NCI-H748 (cell line): ENCODE results near the gene FAM120C.

ENCODE experiments used
- DNase-seq: peaks from one replicate; lab custom pipeline; 2025; ENCODE audit not compliant: unreplicated experiment; lab: John Stamatoyannopoulos, UW

FAM120C gene

GRCh38 chrX:54044126-54044876 is 138.8 kb downstream of the FAM120C start, which contains the start of gene PHF8:
Gene PHF8 (minus strand): TSS chrX:54044473. CDS start chrX:54042728, 1,745 bp downstream.
- DNase-seq: peak; percentile 97

- peak; percentile 72 for DNase-seq
Measured at GRCh38 chrX:54043541-54044125, 139.4 kb downstream of the FAM120C start.

GRCh38 chrX:54043056-54043455 is 140.0 kb downstream of the FAM120C start:
- DNase-seq: peak; percentile 16

DNA sequence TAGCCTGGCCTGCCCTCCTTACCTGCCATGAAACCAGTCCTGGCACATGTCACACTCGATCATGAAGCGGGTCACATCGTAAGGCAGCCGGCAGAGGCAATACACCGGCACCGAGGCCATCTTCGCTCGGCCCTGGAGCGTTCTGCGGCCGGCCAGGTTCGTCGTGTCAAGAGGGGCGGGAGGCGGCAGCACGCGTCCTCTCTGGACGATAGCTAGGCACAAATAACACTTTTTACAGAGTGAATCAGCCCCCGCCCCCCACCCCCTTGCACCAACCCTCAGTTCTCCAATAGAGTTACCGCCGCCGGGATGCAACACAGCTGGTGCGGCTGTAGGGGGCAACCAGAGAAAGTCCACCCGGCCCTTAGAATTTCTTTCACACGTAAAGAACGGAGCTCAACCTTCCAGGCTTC is 140.4 kb downstream of the FAM120C start:
- peak; percentile 61 for DNase-seq

DNA sequence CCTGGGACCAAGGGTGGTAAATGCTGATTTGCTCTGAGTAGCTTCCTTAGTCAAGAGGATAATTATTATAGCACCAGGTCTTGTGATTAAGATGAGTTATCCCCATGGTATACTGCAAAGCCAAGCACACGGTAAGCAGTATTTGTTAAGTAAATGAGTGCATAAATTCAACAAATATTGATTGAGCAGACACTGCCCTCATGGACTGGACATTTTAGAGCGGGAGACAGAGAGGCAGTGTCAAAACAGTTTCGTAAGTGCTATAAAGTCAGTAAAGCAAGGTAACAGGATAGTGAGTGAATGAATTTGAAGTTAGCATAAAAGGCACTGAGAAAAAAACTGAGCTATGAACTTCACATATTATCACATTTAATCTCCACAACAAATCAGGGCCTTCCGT is 152.7 kb downstream of the FAM120C start:
- DNase-seq: no peak

GRCh38 chrX:54029529-54030143 is 153.4 kb downstream of the FAM120C start:
- DNase-seq: no peak

DNA sequence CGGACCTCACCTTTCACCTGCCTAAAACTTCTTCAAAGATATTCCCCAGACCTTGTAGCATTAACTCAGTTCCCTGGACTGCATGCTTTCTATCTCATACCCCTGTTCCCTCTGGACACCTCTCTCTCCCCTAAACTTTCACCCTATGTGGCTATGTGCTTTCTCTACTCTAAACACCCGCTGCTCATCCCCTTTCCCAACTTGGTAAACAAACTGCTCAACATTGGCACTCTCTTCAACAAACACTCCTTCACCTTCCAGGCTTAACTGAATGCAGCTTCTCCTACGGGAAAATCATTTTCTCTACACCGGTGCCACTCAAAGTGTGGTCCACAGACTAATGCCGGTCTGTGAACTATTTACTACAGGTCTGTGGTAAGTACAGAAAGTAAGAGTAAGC is 158.7 kb downstream of the FAM120C start:
- no peak for DNase-seq
